NCI-H2196 (cell line): ENCODE data around the gene TMCC2.

ENCODE experiments used
- DNase-seq: peaks from one replicate; lab custom pipeline; 2025; ENCODE audit not compliant: unreplicated experiment; lab: John Stamatoyannopoulos, UW

TMCC2 gene

GRCh38 chr1:205239078-205239477 lies 11.3 kb downstream of the TMCC2 start:
- DNase-seq, result no peak

GRCh38 chr1:205240118-205240517 lies 12.4 kb downstream of the TMCC2 start:
- no peak for DNase-seq

GRCh38 chr1:205240569-205240968 lies 12.8 kb downstream of the TMCC2 start:
- DNase-seq, result no peak

- no peak for DNase-seq
Measured at GRCh38 chr1:205241366-205242030, 13.8 kb downstream of the TMCC2 start.

- DNase-seq, result peak; percentile 7
Measured at GRCh38 chr1:205243350-205244191, 15.8 kb downstream of the TMCC2 start.

GRCh38 chr1:205244384-205244783 lies 16.6 kb downstream of the TMCC2 start:
- DNase-seq, result no peak

- DNase-seq, result no peak
Measured at GRCh38 chr1:205245096-205245495, 17.4 kb downstream of the TMCC2 start.

GRCh38 chr1:205246351-205247119 lies 18.8 kb downstream of the TMCC2 start:
- no peak for DNase-seq

- DNase-seq, result peak; percentile 53
Measured at GRCh38 chr1:205247130-205247921, 19.6 kb downstream of the TMCC2 start.

- DNase-seq, result peak; percentile 64
Measured at GRCh38 chr1:205248793-205249601, 21.3 kb downstream of the TMCC2 start.

- DNase-seq, result no peak
Measured at GRCh38 chr1:205249651-205250050, 21.9 kb downstream of the TMCC2 start.

- DNase-seq, result no peak
Measured at GRCh38 chr1:205250699-205251098, 23.0 kb downstream of the TMCC2 start.

- no peak for DNase-seq
Measured at GRCh38 chr1:205251576-205251975, 23.8 kb downstream of the TMCC2 start.

GRCh38 chr1:205255941-205256780 lies 28.4 kb downstream of the TMCC2 start:
- peak; percentile 85 for DNase-seq

- DNase-seq, result no peak
Measured at GRCh38 chr1:205256951-205257625, 29.3 kb downstream of the TMCC2 start.

GRCh38 chr1:205257735-205258134 lies 30.0 kb downstream of the TMCC2 start:
- DNase-seq, result no peak

- DNase-seq, result no peak
Measured at GRCh38 chr1:205258261-205258691, 30.5 kb downstream of the TMCC2 start.

- no peak for DNase-seq
Measured at GRCh38 chr1:205258719-205259118, 31.0 kb downstream of the TMCC2 start.
